ENCODE results near the gene PALMD. TPM values are rescaled to one million over a fixed set of nuclear protein-coding genes. Genes with fewer than 3 reads are reported as not detected.

PALMD gene
- polyA plus RNA-seq, 1 of the 3 experiments (the other 2 are of a cell fraction): 1.8 TPM

DNA sequence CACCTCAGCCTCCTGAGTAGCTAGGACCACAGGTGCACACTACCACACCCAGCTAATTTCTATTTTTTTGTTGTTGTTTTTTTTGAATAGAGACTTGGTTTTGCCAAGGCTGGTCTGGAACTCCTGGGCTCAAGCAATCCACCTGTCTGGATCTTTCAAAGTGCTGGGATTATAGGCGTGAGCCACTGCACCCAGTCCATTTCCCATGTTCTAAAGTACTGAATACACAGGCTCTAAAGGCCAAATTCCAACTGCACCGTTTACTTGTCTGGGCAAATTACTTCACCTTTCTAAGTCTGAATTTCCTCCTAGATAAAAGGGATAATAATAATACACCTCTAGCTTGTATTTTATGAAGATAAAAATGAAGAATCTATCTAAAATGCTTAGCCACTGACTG, 80.9 kb downstream of the PALMD start:
- H3K4me2 ChIP-seq: no peak overlapping the region
- CTCF ChIA-PET: interaction anchor here (0.5 to 1.0 kb wide), 3 partner anchors 20 to 1217 kb away, joined by 3 to 4 read pairs (median 3); no protein-coding TSS in a partner anchor
- TF ChIP-seq FOXM1 (IDR thresholded peaks at IDR 0.05; ENCODE audit: low read depth) (no peak), RAD21 (IDR thresholded peaks at IDR 0.05; ENCODE audit: low read length) (no peak), NFIC (IDR thresholded peaks at IDR 0.05; ENCODE audit: borderline replicate concordance) (no peak), JUND (IDR thresholded peaks at IDR 0.05) (no peak), NRF1 (IDR thresholded peaks at IDR 0.05; ENCODE audit: low read depth, low read length) (no peak), GATA2 (CRISPR knock-in tag; IDR thresholded peaks at IDR 0.05) (no peak), GABPA (IDR thresholded peaks at IDR 0.05; ENCODE audit: low read depth) (no peak), POLR2AphosphoS5 (IDR thresholded peaks at IDR 0.05; ENCODE audit: low read depth, low read length) (no peak), TEAD4 (IDR thresholded peaks at IDR 0.05; ENCODE audit: borderline replicate concordance, insufficient read depth) (no peak), FOXJ3 (CRISPR knock-in tag; IDR thresholded peaks at IDR 0.05) (no peak), ELF1 (IDR thresholded peaks at IDR 0.05) (no peak), FOSL2 (IDR thresholded peaks at IDR 0.05; ENCODE audit: borderline replicate concordance, low read depth) (no peak)
- TF ChIP-seq, protein P1, sequence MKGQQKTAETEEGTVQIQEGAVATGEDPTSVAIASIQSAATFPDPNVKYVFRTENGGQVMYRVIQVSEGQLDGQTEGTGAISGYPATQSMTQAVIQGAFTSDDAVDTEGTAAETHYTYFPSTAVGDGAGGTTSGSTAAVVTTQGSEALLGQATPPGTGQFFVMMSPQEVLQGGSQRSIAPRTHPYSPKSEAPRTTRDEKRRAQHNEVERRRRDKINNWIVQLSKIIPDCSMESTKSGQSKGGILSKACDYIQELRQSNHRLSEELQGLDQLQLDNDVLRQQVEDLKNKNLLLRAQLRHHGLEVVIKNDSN (IDR thresholded peaks at IDR 0.05; ENCODE audit: borderline replicate concordance, low read depth): no peak
- TF ChIP-seq, protein P2, sequence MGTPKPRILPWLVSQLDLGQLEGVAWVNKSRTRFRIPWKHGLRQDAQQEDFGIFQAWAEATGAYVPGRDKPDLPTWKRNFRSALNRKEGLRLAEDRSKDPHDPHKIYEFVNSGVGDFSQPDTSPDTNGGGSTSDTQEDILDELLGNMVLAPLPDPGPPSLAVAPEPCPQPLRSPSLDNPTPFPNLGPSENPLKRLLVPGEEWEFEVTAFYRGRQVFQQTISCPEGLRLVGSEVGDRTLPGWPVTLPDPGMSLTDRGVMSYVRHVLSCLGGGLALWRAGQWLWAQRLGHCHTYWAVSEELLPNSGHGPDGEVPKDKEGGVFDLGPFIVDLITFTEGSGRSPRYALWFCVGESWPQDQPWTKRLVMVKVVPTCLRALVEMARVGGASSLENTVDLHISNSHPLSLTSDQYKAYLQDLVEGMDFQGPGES (IDR thresholded peaks at IDR 0.05; ENCODE audit: low read depth, low read length): no peak
- H3K4me3 ChIP-seq (ENCODE audit: low read depth in 2 of 2, low read length in 1 of 2): no peak overlapping the region
- POLR2A ChIA-PET: no interaction called here
- no peak for DNase-seq
- 92% methylated on average over 2 of the region's 2 CpGs for WGBS (ENCODE audit: low lambda C conversion rate)
- H2AFZ ChIP-seq (ENCODE audit: low read depth): peak overlapping the region; percentile 37; the same call in 1 of the 2 replicates
- H3K9me3 ChIP-seq: no peaks in the 10 kb centered on the region
- no peaks in the 10 kb centered on the region for H3K79me2 ChIP-seq (ENCODE audit: insufficient read depth)
- no peaks in the 10 kb centered on the region for H4K20me1 ChIP-seq (ENCODE audit: insufficient read depth)
- peaks cover 0 to 25% of the 10 kb centered on the region in 2 experiments; a peak in 2 of 4 replicates for H3K4me1 ChIP-seq (ENCODE audit: control insufficient read depth in 1 of 2, insufficient read depth in 2 of 2, low read depth in 1 of 2, low read length in 1 of 2)
- no peak overlapping the region for H3K27ac ChIP-seq (ENCODE audit: low read depth in 2 of 2, low read length in 1 of 2)
- no peaks in the 10 kb centered on the region for H3K9me2 ChIP-seq
- no peaks in the 10 kb centered on the region for H3K36me3 ChIP-seq (replicated peaks in 1 of 2; ENCODE audit: control insufficient read depth in 1 of 2, insufficient read depth in 2 of 2, low read length in 1 of 2)
- peaks cover 30% of the 10 kb centered on the region for H3F3A ChIP-seq (replicated peaks; ENCODE audit: insufficient read depth)
- no peak overlapping the region for H3K9ac ChIP-seq
- no peaks in the 10 kb centered on the region for H3K27me3 ChIP-seq (ENCODE audit: insufficient read depth)

DNA sequence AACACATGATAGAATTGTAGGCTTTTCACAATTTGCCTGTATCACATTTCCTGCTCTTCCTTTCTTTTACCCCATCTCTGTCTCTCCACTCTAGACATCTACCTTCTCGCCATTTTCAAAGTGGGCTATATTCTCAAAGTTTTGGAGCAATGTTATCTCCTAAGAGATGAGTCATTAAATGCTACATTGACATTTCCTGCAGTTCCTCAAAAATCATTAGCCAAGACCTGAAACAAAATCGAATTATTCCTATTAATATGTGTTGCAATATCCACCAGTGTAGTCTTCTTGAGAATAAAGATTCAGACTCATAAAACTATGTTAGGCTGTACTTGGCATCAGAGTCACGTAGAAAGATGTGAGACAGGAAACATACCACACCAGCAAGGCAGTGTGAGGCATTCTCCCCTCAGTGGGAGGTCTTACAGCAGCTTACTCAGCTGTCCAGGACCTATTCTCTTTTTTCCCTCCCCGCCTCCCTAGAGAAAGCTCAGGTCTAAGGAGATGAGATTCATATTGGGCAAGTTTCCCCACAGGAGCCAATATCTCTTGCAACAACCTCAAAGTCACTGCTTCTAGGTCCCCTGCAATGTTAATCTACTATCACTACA, 81.8 kb downstream of the PALMD start:
- Histone ChIP-seq H3K9ac (no peak overlapping the region), H2AFZ (ENCODE audit: low read depth) (peak overlapping the region; percentile 47; the same call in 1 of the 2 replicates), H3K4me2 (peak overlapping the region; percentile 21; the same call in 1 of the 2 replicates), H3K9me2 (no peaks in the 10 kb centered on the region), H3K27me3 (ENCODE audit: insufficient read depth) (no peaks in the 10 kb centered on the region), H3K36me3 (replicated peaks in 1 of 2; ENCODE audit: control insufficient read depth in 1 of 2, insufficient read depth in 2 of 2, low read length in 1 of 2) (no peaks in the 10 kb centered on the region), H4K20me1 (ENCODE audit: insufficient read depth) (no peaks in the 10 kb centered on the region), H3K9me3 (no peaks in the 10 kb centered on the region), H3K4me1 (ENCODE audit: control insufficient read depth in 1 of 2, insufficient read depth in 2 of 2, low read depth in 1 of 2, low read length in 1 of 2) (peaks cover 0 to 25% of the 10 kb centered on the region in 2 experiments; a peak in 2 of 4 replicates), H3F3A (replicated peaks; ENCODE audit: insufficient read depth) (peaks cover 30% of the 10 kb centered on the region), H3K27ac (ENCODE audit: low read depth in 2 of 2, low read length in 1 of 2) (peak overlapping the region in 1 of 2 experiments; percentile 67; a peak in 2 of 4 replicates), H3K4me3 (ENCODE audit: low read depth in 2 of 2, low read length in 1 of 2) (no peak overlapping the region; a peak in 1 of 4 replicates), H3K79me2 (ENCODE audit: insufficient read depth) (no peaks in the 10 kb centered on the region)
- DNase-seq: no peak
- 0 out of 4 replicates have a peak, but pooled peaks of 1 of the 2 experiments have one; percentile 6 for TF ChIP-seq EP300 (IDR thresholded peaks at IDR 0.05; ENCODE audit: borderline replicate concordance in 1 of 2, low read depth in 1 of 2, low read length in 1 of 2)
- TF ChIP-seq, protein P3, sequence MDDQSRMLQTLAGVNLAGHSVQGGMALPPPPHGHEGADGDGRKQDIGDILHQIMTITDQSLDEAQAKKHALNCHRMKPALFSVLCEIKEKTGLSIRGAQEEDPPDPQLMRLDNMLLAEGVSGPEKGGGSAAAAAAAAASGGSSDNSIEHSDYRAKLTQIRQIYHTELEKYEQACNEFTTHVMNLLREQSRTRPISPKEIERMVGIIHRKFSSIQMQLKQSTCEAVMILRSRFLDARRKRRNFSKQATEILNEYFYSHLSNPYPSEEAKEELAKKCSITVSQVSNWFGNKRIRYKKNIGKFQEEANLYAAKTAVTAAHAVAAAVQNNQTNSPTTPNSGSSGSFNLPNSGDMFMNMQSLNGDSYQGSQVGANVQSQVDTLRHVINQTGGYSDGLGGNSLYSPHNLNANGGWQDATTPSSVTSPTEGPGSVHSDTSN (IDR thresholded peaks at IDR 0.05): no peak
- TF ChIP-seq RCOR1 (IDR thresholded peaks at IDR 0.05; ENCODE audit: low read length): no peak
- WGBS (ENCODE audit: low lambda C conversion rate): 36% methylated on average over 4 of the region's 4 CpGs
- ChIA-PET CTCF (interaction anchor here (0.6 to 1.0 kb wide), 4 partner anchors 21 to 57 kb away, joined by 3 to 4 read pairs (median 3); no protein-coding TSS in a partner anchor), POLR2A (interaction anchor here (0.8 kb wide), 1 partner anchor 78 kb away, joined by 3 read pairs; no protein-coding TSS in a partner anchor)
